ENCODE results near the gene ANKRD50.
A peak's percentile ranks its signal among the peaks of the same experiment; 100 is the strongest.

The ANKRD50 gene

GRCh38 chr4:124708517-124709300 is 3.8 kb downstream of the ANKRD50 start:
- no peak for DNase-seq

- no peak for DNase-seq
Measured at GRCh38 chr4:124705393-124705792, 7.1 kb downstream of the ANKRD50 start.

GRCh38 chr4:124703154-124703553 is 9.4 kb downstream of the ANKRD50 start:
- DNase-seq, result no peak

GRCh38 chr4:124697441-124697840 is 15.1 kb downstream of the ANKRD50 start:
- DNase-seq, result no peak

GRCh38 chr4:124696182-124696581 is 16.4 kb downstream of the ANKRD50 start:
- DNase-seq, result no peak

DNA sequence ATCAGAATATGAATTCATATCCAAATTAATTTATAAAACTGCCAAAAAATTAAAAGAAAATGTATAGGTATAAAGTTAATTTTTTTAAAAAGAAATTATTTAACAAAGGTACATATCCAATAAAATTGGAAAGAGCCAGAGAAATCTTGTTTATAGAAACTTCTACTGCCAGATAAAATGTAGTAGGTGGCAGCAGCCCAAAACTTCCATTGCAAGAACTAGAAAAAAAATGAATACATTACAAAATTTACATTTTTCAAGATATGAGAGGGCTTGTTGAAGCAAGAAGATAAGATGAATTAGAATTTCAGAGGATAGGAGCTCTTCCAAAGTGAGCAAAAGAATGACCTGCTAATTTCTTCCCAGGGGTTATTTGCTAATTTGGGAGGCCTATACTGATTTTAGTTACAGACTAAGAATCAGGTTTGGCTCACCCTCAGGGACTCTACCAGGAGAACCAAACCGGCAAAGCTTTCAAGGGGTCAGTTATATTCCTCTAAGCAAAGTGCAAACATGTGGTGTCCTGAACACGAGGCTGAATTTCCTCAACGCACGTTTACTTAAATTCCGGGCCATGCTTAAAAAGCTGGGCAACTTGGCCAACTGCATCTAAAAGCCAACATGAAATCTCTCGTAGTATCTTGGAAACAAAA is 17.5 kb downstream of the ANKRD50 start:
- DNase-seq, result no peak

- no peak for DNase-seq
Measured at GRCh38 chr4:124694306-124694705, 18.2 kb downstream of the ANKRD50 start.

DNA sequence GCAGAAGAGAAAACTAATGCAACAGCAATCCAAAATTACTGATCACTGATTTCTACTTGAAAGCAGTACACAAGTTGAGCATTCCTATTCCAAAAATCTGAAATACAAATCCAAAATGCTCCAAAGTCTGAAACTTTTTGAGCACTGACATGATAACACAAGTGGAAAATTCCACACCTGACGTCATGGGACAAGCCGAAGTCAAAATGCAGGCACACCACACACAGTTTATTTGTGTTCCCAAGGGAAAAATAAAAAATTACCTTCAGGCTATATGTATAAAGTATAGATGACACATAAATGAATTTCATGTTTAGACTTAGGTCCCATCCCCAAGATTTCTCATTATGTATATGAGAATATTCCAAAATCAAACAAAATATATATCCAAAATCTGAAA is 20.7 kb downstream of the ANKRD50 start:
- no peak for DNase-seq

DNA sequence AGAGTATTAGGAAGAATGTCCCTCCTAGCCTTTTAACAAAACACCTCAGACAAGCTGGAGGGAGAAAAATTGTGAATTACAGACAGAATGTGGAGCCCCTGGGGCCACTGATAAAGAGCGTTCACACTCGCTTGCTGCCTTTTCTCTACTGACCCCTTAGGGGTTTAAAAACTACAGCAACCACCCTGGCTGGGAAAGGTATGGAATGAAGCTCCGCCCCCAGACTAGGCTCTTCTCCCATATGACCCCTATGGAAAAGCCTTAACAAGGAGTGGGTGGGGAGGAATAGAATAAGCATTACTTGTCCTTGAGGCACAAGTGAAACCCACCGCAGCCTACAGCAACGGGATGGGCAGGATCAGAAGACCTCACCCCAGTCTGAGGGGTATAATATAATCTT is 26.3 kb downstream of the ANKRD50 start:
- DNase-seq, result no peak

DNA sequence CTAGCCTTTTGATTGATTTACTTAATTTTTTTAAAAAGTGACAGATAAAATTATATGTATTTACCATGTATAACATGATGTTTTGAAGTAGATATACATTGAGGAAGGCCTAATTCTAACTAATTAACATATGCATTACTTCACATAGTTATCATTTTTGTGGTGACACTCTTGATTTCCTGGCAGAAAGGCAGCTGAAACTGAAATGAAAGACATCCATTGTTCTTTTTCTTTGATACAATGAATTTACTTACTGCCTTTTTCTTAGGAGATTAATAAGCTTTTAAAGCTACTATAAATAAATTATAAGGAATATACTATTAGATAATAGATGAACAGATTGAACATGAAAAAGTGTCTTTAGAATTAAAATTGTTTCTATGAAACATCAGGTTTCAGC is 26.7 kb downstream of the ANKRD50 start:
- DNase-seq, result no peak

GRCh38 chr4:124684301-124684700 is 28.2 kb downstream of the ANKRD50 start:
- DNase-seq, result no peak

DNA sequence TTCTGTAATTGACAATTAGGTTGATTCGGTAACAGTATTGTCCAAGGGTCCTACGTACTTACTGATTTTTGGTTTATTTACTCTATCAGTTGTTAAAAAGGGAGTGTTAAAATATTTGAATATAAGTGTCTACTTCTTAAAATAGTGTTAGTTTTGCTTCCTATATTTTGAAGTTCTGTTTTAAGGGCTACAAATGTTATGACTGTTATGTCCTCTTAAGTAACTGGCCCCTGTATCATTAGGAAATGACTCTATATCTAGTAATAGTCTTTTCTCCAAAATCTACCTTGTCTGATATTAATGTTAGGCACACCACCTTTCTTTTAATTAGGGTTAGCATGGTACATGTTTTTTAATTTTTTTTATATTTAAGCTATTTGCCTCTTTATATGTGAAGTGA is 30.1 kb downstream of the ANKRD50 start:
- DNase-seq, result no peak

DNA sequence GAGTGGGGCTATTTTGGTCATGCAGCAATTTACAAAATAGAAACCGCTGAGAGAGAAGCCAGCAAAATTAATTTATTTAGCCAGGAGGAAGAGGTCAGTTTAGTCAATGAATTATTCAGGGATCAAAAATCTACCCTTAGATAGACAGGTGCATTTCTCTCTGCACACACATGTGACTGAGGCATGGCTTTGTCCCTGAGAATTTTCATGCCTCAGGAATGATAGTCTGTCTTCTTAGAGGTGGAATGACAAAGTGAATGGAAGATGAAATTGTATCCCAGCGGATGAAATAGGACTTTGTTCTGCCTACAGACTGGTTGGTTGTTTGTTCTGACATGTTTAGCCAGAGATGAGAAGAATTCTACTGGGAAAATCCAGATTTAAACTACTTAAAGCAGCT is 46.0 kb downstream of the ANKRD50 start:
- DNase-seq, result no peak

DNA sequence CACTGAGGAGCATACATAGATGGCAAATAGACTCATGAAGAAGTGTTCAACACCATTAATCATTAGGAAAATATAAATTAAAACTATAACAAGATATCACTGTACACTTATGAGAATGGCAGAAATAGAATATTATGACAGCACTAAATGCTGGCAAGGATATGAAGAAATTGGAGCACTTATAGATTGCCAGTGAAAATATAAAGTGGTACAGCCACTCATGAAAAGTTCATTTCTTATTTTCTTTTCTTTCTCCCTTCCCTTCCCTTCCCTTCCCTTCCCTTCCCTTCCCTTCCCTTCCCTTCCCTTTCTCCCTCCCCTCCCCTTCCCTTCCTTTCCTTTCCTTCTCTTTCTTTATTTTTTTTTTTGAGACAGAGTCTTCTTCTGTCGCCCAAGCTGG is 53.7 kb downstream of the ANKRD50 start:
- DNase-seq, result no peak

- no peak for DNase-seq
Measured at GRCh38 chr4:124650614-124651013, 61.9 kb downstream of the ANKRD50 start.

- no peak for DNase-seq
Measured at GRCh38 chr4:124647599-124647998, 64.9 kb downstream of the ANKRD50 start.

DNA sequence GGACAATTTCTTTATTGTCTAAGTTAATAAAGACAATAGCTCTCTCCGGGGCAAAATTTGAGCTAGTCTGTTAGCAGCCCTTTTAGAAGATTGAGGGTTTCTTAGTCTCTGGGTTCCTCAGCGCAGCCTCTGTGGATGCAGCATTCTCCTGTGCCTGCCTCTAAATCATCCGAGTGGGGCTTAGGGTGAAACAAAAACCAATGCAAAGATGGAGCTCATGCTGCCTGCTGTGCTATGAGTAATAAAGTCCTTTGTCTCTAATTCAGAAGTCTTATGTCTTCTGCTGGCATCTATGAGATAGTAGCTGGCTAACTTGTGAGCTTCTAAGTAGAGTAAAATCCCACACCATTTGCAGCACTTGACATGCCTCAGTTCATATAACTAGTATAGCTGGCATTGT is 67.9 kb downstream of the ANKRD50 start:
- DNase-seq, result no peak

DNA sequence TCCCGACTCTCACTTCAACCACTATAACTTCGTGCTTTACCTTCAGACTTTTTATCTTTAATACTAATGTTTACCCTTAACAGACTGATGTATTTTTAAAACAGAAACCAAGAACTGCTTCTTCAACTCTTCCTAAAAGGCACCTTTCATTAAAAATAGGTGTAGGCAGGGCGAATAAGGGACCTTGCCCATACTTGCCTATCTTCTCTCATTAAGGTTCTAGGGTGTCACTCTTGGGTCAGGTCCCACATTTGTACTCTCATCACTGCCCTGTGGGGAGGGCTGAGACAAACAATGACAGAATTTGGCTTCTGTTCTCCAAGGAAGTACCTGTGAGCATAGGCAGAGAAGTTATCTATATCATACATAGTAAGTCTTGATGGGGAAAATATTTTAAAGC is 69.7 kb downstream of the ANKRD50 start:
- DNase-seq, result no peak

- peak; percentile 47 for DNase-seq
Measured at GRCh38 chr4:124641715-124642381, 70.7 kb downstream of the ANKRD50 start.

DNA sequence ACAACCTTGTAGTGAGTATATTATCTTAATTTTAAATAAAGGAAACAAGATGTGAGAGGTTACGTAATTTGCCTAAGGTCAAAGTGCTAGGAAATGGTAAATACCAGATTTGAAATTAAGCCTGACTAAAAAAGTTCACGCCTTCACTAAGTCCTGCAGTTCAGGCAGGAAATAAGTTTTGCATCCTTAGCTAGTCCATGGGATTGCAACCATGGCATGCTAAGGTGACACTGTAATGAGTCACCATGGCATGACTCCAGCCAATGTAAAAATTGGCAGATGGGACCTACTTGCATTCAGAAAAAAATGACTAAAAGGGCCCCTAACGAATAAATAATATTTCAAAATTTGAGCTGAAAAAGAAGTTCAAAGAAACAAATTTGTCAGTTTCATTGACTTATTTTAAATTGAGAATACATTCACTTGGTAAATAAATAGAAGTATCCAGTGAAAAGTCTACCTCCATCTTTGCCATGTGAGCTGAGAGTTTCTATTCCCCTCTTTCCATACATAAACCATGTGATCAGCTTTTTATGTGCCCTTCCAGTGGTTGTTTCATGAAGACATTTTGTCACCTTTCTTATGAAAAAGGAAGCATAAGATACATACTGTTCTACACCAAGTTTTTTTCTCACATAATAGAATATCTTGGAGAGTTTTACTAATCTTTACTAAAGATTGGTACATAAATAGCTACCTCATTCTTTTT is 72.4 kb downstream of the ANKRD50 start:
- DNase-seq, result no peak

- no peak for DNase-seq
Measured at GRCh38 chr4:124637321-124637720, 75.2 kb downstream of the ANKRD50 start.

DNA sequence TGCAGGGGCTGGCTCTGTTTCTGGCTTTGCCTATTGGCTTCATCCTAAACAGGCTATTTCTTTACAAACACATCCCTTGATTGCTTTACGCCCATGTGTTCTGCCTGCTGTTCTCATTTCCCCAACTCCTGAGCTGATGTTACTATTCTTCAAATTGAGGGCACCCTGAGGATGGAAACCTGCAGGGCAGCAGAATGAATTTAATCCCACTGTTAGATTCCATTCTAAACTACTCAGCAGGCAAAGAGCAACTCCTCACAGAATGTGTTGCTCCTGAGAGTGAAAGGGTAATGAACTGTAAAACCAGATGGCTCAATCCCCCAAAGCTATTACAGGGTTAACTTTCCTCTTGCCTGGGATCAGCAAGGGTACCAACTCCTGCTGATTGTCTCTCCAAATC is 75.7 kb downstream of the ANKRD50 start:
- DNase-seq, result no peak

- DNase-seq, result no peak
Measured at GRCh38 chr4:124635331-124635730, 77.2 kb downstream of the ANKRD50 start.
